Gastroesophageal sphincter (tissue), 2 donors: ENCODE data around the gene LBHD2.

Source experiments
- POLR2A ChIP-seq, 2 donors: fragments of 450-650 bp; IDR thresholded peaks; one replicate each; pipeline ENCODE4 v1.6.1; 2017; ENCODE audit warnings: antibody characterized with exemption in 2 of 2, mild to moderate bottlenecking in 2 of 2, moderate library complexity in 1 of 2
- POLR2AphosphoS5 ChIP-seq: sonication (generic); formaldehyde crosslinking; IDR thresholded peaks from one replicate; pipeline ENCODE4 v1.6.1; 2017; ENCODE audit warnings: antibody characterized with exemption

DNA sequence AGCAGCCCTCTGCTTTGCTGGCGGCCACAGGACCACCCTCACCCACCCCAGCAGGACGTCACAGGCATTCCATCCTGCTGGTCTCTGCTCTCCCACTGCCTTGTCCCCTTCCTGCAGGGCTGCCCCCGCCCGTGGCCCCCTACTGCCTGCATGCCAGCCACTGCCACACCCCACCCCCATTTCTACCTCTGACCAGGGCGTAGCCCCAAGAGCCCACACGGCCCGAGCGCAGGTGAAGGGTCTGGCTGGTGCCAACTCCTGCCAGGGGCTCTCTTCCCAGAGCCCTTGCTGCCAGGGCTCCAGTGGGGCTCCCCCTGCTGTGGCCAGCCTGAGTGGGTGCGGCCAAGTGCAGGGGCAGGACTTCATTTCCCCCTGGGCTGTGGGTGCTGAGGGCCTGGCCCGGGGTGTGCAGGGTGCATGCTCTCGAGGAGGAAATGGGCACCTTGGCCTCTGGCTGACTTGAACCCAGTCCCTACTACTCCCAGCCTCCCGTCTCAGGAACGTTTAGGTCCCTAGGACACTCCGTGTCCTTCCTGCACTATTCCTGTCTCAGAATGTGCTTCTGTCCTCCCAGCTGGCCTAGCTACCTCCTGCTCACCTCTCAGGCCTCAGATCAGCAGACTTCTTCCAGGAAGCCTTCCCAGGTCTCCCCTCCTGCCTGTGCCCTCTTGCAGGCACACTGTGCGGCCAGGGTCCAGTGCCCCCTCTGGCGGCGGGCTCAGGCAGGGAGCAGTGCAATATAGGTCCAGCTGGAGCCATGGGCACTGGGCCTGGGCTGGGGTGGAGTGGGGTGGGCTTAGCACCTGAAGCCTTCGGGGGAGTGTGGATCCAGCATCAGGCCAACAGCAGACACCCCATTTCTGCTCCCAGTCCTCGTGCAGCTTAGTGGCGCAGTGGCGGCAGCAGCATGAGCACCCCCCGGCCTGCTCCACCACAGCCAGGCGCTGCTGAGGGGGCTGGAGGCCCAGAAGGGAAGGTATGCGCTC, 1.4 kb downstream of the LBHD2 start:
- TF ChIP-seq POLR2A (IDR thresholded peaks at IDR 0.05) (no peak), POLR2AphosphoS5 (no peak)
